ENCODE results near the gene DIAPH2.
A peak's percentile ranks its signal among the peaks of the same experiment; 100 is the strongest.
"Not testable (repeated sequence)": the region's sequence is repeated elsewhere in the genome, so short reads cannot be mapped to it uniquely, and the experiment has no call there.

The DIAPH2 gene

GRCh38 chrX:97401586-97402136 is 717.0 kb downstream of the DIAPH2 start:
- no peak for DNase-seq

- no peak for DNase-seq
These were observed 717.7 kb downstream of the DIAPH2 start for GRCh38 chrX:97402333-97402732.

GRCh38 chrX:97402903-97403302 is 718.3 kb downstream of the DIAPH2 start:
- no peak for DNase-seq

GRCh38 chrX:97405031-97405660 is 720.5 kb downstream of the DIAPH2 start:
- no peak for DNase-seq

GRCh38 chrX:97409632-97410415 is 725.2 kb downstream of the DIAPH2 start:
- DNase-seq, result not testable (repeated sequence)

- no peak for DNase-seq
These were observed 731.8 kb downstream of the DIAPH2 start for GRCh38 chrX:97416461-97416860.

- DNase-seq, result no peak
These were observed 744.5 kb downstream of the DIAPH2 start for GRCh38 chrX:97429101-97429500.

GRCh38 chrX:97431281-97431680 is 746.6 kb downstream of the DIAPH2 start:
- DNase-seq, result no peak

GRCh38 chrX:97446298-97446882 is 761.7 kb downstream of the DIAPH2 start:
- peak; percentile 13 for DNase-seq

- DNase-seq, result no peak
These were observed 762.7 kb downstream of the DIAPH2 start for GRCh38 chrX:97447306-97447705.

GRCh38 chrX:97452283-97452682 is 767.6 kb downstream of the DIAPH2 start:
- DNase-seq, result no peak

GRCh38 chrX:97461763-97462162 is 777.1 kb downstream of the DIAPH2 start:
- no peak for DNase-seq

GRCh38 chrX:97471071-97471470 is 786.4 kb downstream of the DIAPH2 start:
- no peak for DNase-seq

- DNase-seq, result no peak
These were observed 790.3 kb downstream of the DIAPH2 start for GRCh38 chrX:97474933-97475332.

- DNase-seq, result no peak
These were observed 794.7 kb downstream of the DIAPH2 start for GRCh38 chrX:97479106-97479890.

- DNase-seq, result no peak
These were observed 796.6 kb downstream of the DIAPH2 start for GRCh38 chrX:97481228-97481627.

- DNase-seq, result no peak
These were observed 798.1 kb downstream of the DIAPH2 start for GRCh38 chrX:97482666-97483300.

GRCh38 chrX:97490656-97491055 is 806.0 kb downstream of the DIAPH2 start:
- no peak for DNase-seq

GRCh38 chrX:97494756-97495372 is 810.2 kb downstream of the DIAPH2 start:
- no peak for DNase-seq

GRCh38 chrX:97498093-97498492 is 813.5 kb downstream of the DIAPH2 start:
- DNase-seq, result no peak

- no peak for DNase-seq
These were observed 819.8 kb downstream of the DIAPH2 start for GRCh38 chrX:97504431-97504830.

- DNase-seq, result no peak
These were observed 833.1 kb downstream of the DIAPH2 start for GRCh38 chrX:97517763-97518162.

Measured in hematopoietic multipotent progenitor cell treated with erythropoietin and hydrocortisone succinate and interleukin-3 and kit ligand, for 6 days (in vitro differentiated cells).